ENCODE data around the gene AKAP13. TPM values are rescaled to one million over a fixed set of nuclear protein-coding genes. Genes with fewer than 3 reads are reported as not detected.

The AKAP13 gene
- total RNA-seq, 1 experiment from 2014 or later: 47.3 TPM

- H3K27me3 Mint-ChIP-seq (ENCODE audit: low read depth): no peaks in the 10 kb centered on the region
- no peak overlapping the region for H2AK5ac ChIP-seq (ENCODE audit: insufficient read length, low read length)
- H2BK12ac ChIP-seq (ENCODE audit: insufficient read length, low read depth, low read length): no peak overlapping the region
- H3K18ac ChIP-seq (ENCODE audit: insufficient read length, low read depth, low read length): no peak overlapping the region
- DNase-seq: no peak
- H2AFZ ChIP-seq (ENCODE audit: low read length): no peak overlapping the region
- H3K4ac ChIP-seq (ENCODE audit: low read depth, low read length): no peak overlapping the region
- H3K9me3 ChIP-seq (ENCODE audit: control insufficient read depth, low read depth, low read length): no peaks in the 10 kb centered on the region
- peaks cover 32% of the 10 kb centered on the region; the same call in 1 of the 2 replicates for H3K79me2 ChIP-seq (ENCODE audit: insufficient read depth, low read length)
- no peaks in the 10 kb centered on the region for H3K27me3 ChIP-seq (ENCODE audit: insufficient read depth, low read length)
- no peak overlapping the region for H2BK15ac ChIP-seq (ENCODE audit: low read depth, low read length)
- no peak overlapping the region for H2BK20ac ChIP-seq (ENCODE audit: low read depth, low read length, poor library complexity, severe bottlenecking)
- no peak overlapping the region for H2BK120ac ChIP-seq (ENCODE audit: low read depth, low read length, poor library complexity, severe bottlenecking)
- no peak overlapping the region for H4K91ac ChIP-seq (ENCODE audit: insufficient read length, low read depth, low read length)
- H3T11ph ChIP-seq (ENCODE audit: low read length): no peak overlapping the region
- no peak overlapping the region for H3K14ac ChIP-seq (ENCODE audit: insufficient read depth, low read length)
- H3K79me1 ChIP-seq (ENCODE audit: insufficient read depth, low read depth, low read length, poor library complexity, severe bottlenecking): peaks cover 8% of the 10 kb centered on the region
- peaks cover 53 to 66% of the 10 kb centered on the region in 2 experiments for H3K4me1 Mint-ChIP-seq
- H3K23ac ChIP-seq (ENCODE audit: insufficient read length, low read depth, low read length): no peak overlapping the region
- no peak overlapping the region for H4K5ac ChIP-seq (ENCODE audit: insufficient read length, low read depth, low read length)
- peaks cover 8% of the 10 kb centered on the region for H3K23me2 ChIP-seq (ENCODE audit: insufficient read length, low read depth, low read length, poor library complexity, severe bottlenecking)
- peaks cover 7 to 11% (median 10%) of the 10 kb centered on the region in 3 experiments; a peak in 6 of 7 replicates for H3K36me3 Mint-ChIP-seq (ENCODE audit: insufficient read depth in 1 of 3, low read depth in 3 of 3)
- no peak overlapping the region for H3K4me3 Mint-ChIP-seq
- no peak overlapping the region for H3K9ac ChIP-seq (ENCODE audit: extremely low read depth, insufficient read length, low read length)
- H3K27ac ChIP-seq (ENCODE audit: insufficient read length, low read depth, low read length): no peak overlapping the region
- no CpG with 5 or more reads among the region's 7 CpGs for WGBS (ENCODE audit: extremely low coverage, insufficient read length, low lambda C conversion rate)
- TF ChIP-seq CTCF (conservative IDR thresholded peaks at IDR 0.05): no peak
- no peaks in the 10 kb centered on the region for H3K9me3 Mint-ChIP-seq
- H3K4me1 ChIP-seq (ENCODE audit: insufficient read depth, low read length): peaks cover 14% of the 10 kb centered on the region; the same call in 1 of the 2 replicates
- no peak overlapping the region for H3K56ac ChIP-seq (ENCODE audit: insufficient read length, low read depth, low read length)
- no peak overlapping the region for H3K4me2 ChIP-seq (ENCODE audit: insufficient read depth, insufficient read length, low read length)
- H4K20me1 ChIP-seq (ENCODE audit: control insufficient read depth, insufficient read depth, insufficient read length): no peaks in the 10 kb centered on the region
- peak overlapping the region; percentile 37 to 84 (median 58); a peak in 5 of 7 replicates for H3K27ac Mint-ChIP-seq
- no peak overlapping the region for H2BK5ac ChIP-seq (ENCODE audit: insufficient read length, low read length)
- no peak overlapping the region for H4K8ac ChIP-seq (replicated peaks; ENCODE audit: insufficient read length, low read depth, low read length)
Measured at GRCh38 chr15:85789496-85789875, 409.1 kb downstream of the AKAP13 start.
